Gastrocnemius medialis (tissue), 4 donors: Measurements from ENCODE around the gene APBB1IP.

Experiments used
- POLR2A ChIP-seq, 2 donors: fragments of 450-650 bp; IDR thresholded peaks; one replicate each; pipeline ENCODE4 v1.6.1; 2017; ENCODE audit warnings: antibody characterized with exemption in 2 of 2, mild to moderate bottlenecking in 2 of 2, moderate library complexity in 2 of 2
- TF ChIP-seq, protein P1 (sequence below), 5 experiments: fragments of 450-650 bp in 3 of 5; fragments of 200-600 bp in 2 of 5; sonication (generic) in 2 of 5; IDR thresholded peaks in 4 of 5; conservative IDR thresholded peaks in 1 of 5; 1 replicate in 4 of 5; 2 replicates in 1 of 5; pipeline ENCODE4 v1.5.1; 2016 to 2019; ENCODE audit warnings: antibody characterized with exemption in 5 of 5, mild to moderate bottlenecking in 3 of 5, moderate library complexity in 3 of 5

- TF ChIP-seq, protein P1, sequence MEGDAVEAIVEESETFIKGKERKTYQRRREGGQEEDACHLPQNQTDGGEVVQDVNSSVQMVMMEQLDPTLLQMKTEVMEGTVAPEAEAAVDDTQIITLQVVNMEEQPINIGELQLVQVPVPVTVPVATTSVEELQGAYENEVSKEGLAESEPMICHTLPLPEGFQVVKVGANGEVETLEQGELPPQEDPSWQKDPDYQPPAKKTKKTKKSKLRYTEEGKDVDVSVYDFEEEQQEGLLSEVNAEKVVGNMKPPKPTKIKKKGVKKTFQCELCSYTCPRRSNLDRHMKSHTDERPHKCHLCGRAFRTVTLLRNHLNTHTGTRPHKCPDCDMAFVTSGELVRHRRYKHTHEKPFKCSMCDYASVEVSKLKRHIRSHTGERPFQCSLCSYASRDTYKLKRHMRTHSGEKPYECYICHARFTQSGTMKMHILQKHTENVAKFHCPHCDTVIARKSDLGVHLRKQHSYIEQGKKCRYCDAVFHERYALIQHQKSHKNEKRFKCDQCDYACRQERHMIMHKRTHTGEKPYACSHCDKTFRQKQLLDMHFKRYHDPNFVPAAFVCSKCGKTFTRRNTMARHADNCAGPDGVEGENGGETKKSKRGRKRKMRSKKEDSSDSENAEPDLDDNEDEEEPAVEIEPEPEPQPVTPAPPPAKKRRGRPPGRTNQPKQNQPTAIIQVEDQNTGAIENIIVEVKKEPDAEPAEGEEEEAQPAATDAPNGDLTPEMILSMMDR (IDR thresholded peaks at IDR 0.05 in 4 of 5, conservative IDR thresholded peaks at IDR 0.05 in 1 of 5), result no peak
- TF ChIP-seq POLR2A (IDR thresholded peaks at IDR 0.05), result no peak
Measured at GRCh38 chr10:26448292-26448691, 10.2 kb downstream of the APBB1IP start.
